GM12875 (cell line): ENCODE results near the gene GNB1L.
"Not testable (repeated sequence)": the region's sequence is repeated elsewhere in the genome, so short reads cannot be mapped to it uniquely, and the experiment has no call there.

Experiments used
- H3K4me3 ChIP-seq: one replicate; pipeline ENCODE4 v1.5.1; 2011; ENCODE audit warnings: low read depth, low read length, control low read depth
- TF ChIP-seq, protein P1 (sequence below): IDR thresholded peaks from 2 replicates; pipeline ENCODE4 v1.5.1; 2011; ENCODE audit warnings: low read depth, mild to moderate bottlenecking, control low read depth, inconsistent platforms, low read length, moderate library complexity, borderline replicate concordance; ENCODE audit not compliant: insufficient read depth

GNB1L gene

GRCh38 chr22:19836512-19836911 is 18.2 kb downstream of the GNB1L start:
- TF ChIP-seq, protein P1, sequence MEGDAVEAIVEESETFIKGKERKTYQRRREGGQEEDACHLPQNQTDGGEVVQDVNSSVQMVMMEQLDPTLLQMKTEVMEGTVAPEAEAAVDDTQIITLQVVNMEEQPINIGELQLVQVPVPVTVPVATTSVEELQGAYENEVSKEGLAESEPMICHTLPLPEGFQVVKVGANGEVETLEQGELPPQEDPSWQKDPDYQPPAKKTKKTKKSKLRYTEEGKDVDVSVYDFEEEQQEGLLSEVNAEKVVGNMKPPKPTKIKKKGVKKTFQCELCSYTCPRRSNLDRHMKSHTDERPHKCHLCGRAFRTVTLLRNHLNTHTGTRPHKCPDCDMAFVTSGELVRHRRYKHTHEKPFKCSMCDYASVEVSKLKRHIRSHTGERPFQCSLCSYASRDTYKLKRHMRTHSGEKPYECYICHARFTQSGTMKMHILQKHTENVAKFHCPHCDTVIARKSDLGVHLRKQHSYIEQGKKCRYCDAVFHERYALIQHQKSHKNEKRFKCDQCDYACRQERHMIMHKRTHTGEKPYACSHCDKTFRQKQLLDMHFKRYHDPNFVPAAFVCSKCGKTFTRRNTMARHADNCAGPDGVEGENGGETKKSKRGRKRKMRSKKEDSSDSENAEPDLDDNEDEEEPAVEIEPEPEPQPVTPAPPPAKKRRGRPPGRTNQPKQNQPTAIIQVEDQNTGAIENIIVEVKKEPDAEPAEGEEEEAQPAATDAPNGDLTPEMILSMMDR = no peak

DNA sequence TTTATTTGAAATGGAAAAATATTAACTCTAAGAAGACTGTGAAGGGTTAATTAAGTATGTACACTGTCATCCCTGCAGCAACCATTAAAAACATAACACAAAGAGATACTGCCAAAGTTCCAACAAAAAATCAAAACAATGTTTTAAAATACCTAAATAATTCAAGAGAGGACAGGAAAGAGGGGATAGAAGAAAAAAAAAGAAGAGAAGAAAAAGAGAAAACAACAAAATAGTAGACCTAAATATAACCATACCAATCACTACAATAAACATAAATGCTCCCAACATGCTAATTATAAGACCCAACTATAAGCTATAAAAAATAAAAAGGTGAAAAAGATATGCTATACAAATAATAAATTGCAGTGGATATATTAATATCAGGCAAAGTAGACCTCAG is 20.1 kb downstream of the GNB1L start:
- TF ChIP-seq, protein P1 = no peak
- H3K4me3 ChIP-seq = no peak overlapping the region

More at GRCh38 chr22:19836512-19836911, 18.2 kb downstream of the GNB1L start:
- no peak overlapping the region for H3K4me3 ChIP-seq

DNA sequence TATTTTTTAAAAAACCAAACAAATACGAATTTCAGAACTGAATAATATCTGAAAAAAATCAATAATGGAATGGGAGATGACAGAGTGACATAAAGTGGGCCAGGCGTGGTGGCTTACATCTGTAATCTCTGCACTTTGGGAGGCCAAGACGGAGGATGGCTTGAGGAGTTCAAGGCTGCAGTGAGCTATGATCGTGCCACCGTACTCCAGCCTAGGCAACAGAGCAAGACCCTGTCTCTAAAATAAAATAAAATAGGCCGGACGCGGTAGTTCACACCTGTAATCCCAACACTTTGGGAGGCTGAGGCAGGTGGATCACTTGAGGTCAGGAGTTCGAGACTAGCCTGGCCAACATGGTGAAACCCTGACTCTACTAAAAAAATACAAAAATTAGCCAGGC is 21.3 kb downstream of the GNB1L start:
- not testable (repeated sequence) for H3K4me3 ChIP-seq

DNA sequence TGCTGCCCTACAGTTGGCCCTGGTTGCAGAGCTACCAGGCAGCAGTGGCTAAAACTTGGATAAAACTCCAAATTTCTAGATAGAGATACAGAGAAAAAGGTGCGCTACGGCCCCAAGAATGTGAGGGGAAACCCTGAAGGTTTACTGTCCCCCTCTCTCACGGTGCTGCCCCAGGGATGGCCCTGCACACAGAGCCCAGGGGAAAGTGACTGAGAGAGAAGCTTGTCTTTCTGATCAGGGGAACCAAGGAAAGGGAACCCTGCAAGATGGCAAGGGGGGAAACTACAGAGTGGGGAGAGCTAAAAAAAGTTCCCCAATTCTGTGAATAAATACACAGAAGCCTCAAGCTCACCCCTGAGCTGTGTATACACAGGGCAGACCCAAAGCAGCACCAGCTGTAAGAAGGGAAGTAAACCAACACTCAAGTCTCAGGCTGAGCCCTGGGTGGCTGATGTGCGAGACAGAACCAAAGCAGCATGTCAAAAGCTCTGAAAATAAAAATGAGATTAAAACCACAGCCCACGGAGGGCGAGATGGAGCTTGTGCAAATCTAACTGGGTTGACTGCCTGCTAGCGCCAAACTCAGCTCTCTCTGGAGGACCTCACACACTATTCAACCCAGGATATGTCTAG is 22.1 kb downstream of the GNB1L start:
- TF ChIP-seq, protein P1 = no peak
- H3K4me3 ChIP-seq = no peak overlapping the region

- not testable (repeated sequence) for H3K4me3 ChIP-seq
Measured at GRCh38 chr22:19831979-19832378, 22.7 kb downstream of the GNB1L start.

- TF ChIP-seq, protein P1 = no peak
- no peak overlapping the region for H3K4me3 ChIP-seq
Measured at GRCh38 chr22:19831016-19831415, 23.7 kb downstream of the GNB1L start.

- TF ChIP-seq, protein P1 = no peak
- no peak overlapping the region for H3K4me3 ChIP-seq
Measured at GRCh38 chr22:19828035-19828401, 26.7 kb downstream of the GNB1L start.

- H3K4me3 ChIP-seq = no peak overlapping the region
- TF ChIP-seq, protein P1 = no peak
Measured at GRCh38 chr22:19827341-19828034, 27.2 kb downstream of the GNB1L start.
